HG03103 (cell line): ENCODE data around the gene MAS1L.

Experiments used
- ATAC-seq: cut with Tn5 transposase; IDR thresholded peaks from one replicate; pipeline ENCODE4 v1.9.1; 2021; ENCODE audit warnings: low read depth; ENCODE audit not compliant: unreplicated experiment

MAS1L gene

DNA sequence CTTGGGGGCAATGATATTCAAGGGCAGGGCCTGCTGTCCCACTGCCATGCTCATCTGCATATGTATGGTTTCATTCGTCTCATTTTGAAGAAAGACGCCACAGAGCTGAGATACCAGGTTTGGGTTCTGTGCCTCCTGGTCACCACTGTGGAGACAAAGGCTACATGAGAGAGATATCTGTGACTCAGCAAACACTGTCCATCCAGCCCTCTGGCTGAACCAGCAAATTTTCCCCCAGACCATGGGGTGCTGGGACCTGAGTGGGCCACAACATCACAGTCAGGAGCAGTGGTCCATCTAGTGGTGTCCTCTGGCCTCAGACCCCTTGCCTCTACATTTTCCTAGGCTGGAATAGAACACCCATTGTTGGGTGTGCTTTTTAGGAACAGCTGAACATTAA is at the start of gene MAS1L:
TSS of gene MAS1L (minus strand) at position 297 of the 400 bp plus-strand sequence. CDS start at position 243, 54 bp downstream.
- ATAC-seq: no peak

DNA sequence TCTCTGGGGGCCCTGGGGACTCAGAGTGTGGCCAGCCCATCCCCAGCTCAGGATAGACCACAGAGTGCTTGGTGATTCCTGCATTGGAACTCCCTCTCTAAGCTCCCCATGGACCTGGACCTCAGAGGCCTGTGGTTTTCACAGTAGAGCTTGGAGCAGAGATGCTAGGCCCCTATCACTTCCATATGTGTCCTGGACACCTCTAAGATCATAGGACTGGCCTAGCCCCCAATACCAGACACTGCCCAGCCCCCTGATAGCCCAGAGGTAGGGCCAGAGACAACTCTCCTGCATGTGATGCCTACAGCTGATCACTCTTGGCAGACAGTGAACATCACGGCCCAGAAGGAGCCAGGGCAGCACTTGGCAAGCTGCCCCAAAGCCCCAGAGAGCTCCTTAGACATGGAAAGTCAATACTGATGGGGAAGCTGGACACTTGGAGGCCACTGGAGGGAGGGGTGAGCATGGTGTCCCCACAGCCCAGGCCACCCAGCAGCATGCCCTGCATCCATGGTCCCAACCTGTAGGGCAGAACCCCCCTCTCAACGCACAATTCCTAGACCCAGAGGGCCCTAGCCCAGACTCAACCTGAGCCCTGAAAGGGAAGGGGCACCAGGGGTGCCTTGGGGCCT is 44.7 kb upstream of the MAS1L start:
- ATAC-seq: no peak

- no peak for ATAC-seq
These were observed 43.9 kb upstream of the MAS1L start for GRCh38 chr6:29531668-29532067.

GRCh38 chr6:29530671-29531310 is 43.0 kb upstream of the MAS1L start:
- no peak for ATAC-seq

- ATAC-seq: no peak
These were observed 42.2 kb upstream of the MAS1L start for GRCh38 chr6:29529956-29530355.

- ATAC-seq: no peak
These were observed 41.3 kb upstream of the MAS1L start for GRCh38 chr6:29528988-29529560.

DNA sequence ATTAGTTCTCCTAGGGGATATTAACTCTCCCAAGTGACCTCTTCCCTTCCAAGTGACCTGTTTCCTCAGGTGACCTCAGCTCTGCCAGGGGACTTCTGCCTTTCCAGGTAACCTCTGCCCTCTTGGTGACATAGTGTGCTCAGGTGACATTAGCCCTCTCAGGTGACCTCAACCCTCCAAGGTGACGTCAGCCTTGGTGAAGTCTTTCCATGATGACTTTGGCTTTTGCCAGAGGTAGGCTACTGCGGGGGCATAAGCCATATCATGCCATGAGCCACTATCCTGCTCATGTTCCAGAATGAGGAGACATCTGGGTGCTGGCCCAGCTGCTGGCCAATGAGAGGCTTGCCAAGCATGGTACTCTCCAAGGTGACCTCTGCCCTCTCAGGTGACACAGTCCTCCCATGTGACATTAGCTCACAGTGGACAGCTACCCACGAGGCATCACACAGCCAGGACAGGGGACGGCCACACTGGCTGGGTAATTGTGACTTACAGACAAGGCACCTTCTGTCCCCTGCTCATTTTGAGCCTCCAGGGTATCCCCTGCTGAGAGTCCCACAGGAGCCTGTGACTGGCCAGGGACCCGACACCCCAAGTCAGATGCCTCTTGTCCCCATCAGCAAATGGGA is 40.7 kb upstream of the MAS1L start:
- ATAC-seq: no peak

- no peak for ATAC-seq
These were observed 39.8 kb upstream of the MAS1L start for GRCh38 chr6:29527564-29527963.

- no peak for ATAC-seq
These were observed 39.4 kb upstream of the MAS1L start for GRCh38 chr6:29527126-29527525.

- ATAC-seq: no peak
These were observed 37.5 kb upstream of the MAS1L start for GRCh38 chr6:29525311-29525639.

DNA sequence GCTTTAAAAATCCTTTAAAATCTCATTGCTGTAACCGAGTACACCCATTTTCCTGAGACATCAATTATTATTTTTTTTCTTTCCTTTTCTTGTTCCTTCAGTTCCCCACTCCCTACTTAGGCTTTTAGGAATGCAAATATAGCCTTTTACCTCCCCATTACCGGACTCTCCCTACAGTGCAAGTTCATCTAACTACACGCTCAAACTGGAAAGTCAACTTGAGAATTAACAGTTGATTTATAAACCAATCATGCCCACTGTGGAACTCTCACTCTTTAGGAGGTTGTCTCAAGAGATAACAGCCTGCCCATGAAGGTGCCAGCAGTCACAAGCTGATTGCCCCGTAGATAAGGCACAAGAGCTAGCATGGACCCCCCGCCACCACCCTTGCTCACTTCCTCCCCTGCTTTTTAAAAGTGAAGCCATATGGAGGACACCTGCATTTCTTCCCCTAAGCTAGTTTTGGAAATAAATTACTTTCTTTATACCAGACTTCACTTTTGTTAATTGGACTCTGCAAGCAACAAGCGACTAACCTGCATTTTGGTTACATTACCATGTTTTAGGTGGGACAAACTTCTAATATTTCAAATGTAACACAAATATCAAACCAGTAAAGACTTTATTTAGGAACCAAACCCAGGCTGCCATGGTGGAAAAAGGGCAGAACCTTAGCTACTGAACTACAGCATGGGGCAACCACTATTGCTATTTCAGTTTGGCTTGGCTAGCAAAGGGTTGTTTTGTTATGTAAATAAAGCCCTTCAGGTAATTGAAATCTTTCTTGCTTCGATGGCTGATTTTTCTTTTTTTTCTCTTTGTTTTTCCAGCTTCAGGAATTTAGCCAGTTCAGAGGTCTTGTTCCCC is 36.9 kb upstream of the MAS1L start:
- no peak for ATAC-seq

- no peak for ATAC-seq
These were observed 36.3 kb upstream of the MAS1L start for GRCh38 chr6:29524044-29524443.

DNA sequence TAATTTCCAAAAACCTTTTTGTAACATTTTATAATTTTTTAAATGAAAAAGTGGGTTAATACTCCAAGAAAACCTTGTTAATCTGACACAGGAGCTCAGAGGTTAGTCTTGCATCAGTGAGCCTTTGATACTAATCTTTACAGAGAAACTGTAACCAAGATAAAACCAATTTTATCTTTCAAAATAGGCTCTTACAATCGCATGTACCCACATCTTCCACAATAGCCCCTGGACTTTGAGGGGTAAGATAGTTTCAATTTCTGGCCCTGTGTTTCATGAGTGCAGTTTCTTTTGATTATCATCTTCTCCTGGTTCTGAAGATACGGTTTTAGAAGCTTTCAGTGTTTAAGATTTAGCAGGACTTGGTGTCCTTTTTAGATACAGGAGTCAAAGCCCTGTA is 34.5 kb upstream of the MAS1L start:
- no peak for ATAC-seq

DNA sequence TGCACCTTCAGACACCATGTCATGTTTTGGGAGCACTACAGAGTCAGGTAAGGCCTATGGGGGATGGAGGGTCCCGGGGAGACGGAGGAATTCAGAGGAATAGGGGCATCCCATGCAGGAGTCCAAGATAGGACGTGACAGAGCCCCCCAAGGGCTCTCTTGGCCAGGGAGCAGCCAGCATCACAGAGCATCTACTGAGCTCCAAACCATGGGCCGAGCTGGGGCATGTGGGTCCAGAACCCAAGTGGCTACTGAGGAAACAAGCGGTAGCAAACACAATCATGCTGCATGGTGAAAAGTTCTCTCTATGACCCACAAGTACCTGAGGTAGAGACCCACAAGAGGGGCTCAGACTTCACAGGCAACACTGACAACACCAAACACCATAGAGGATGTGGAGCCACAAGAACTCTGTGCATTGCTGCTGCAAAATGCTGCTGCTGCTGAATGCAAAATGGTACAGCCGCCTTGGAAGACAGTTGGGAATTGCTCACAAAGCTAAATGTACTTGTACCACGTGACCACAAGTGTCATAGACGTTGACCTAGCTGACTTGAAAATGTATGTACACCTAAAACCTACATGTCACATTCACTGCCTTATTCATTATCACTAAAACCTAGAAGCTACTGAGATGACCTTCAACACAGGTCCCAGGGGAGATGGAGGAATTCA is 33.4 kb upstream of the MAS1L start:
- no peak for ATAC-seq

GRCh38 chr6:29520232-29520631 is 32.5 kb upstream of the MAS1L start:
- ATAC-seq: no peak

DNA sequence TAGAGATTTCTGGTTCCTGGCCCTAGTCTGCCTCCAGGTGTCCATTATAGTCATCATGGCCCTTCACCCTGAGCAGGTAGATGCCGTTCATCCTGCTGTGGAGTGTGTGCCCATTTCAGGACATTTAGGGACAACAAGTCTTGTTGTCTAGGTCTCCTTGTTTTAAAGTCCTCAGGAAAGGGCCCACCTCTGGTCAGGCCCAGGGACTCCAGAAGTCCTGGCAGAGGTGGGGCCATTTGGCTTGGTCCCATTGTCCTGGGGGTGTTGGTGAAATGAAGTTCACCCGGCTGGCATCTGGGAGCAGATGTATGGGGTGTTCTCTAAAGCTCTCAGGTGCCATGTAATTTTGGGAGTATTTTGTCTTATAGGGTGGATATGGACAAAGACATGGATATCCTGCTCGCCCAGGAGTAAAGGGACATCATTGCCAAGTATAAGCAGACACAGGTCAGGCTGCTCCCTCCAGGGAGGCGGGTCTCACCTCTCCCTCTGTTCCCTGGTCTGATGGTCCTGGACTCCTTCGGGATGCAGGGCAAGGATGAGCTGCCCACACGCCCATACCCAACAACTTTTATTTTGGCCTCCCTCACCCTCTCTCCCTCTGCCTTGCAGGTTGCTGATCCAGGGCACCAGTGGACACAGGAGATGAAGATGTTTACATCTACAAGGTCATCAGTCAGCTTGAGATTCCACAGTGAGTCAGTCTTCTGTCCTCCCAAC is 31.7 kb upstream of the MAS1L start:
- no peak for ATAC-seq

GRCh38 chr6:29517728-29518440 is 30.1 kb upstream of the MAS1L start:
- no peak for ATAC-seq

DNA sequence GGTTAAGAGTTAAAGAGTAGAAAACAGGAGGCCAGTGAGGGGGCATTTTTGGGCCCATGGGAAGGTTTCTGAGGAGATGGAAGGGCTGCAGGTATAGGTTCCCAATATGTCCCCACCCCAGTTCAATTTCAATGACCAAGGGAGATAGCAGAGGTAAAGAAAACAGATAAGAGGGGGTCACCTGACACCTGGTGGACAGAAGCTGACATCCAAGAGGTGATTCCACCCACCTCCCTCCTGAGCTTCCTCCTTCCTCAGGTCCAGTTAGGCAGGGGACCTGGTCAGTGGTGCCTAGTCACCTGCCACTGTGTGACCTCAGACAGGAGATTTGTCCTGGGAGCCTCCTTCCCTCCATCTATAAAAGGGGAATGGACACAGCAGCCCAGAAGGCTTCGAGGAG is 29.5 kb upstream of the MAS1L start:
- no peak for ATAC-seq

- ATAC-seq: no peak
These were observed 28.4 kb upstream of the MAS1L start for GRCh38 chr6:29516108-29516507.
